T47D (cell line): ENCODE measurements around the gene RPS6KB1.
"Not testable (repeated sequence)": the region's sequence is repeated elsewhere in the genome, so short reads cannot be mapped to it uniquely, and the experiment has no call there.

Experiments used
- DNase-seq, 2 experiments: peaks; one replicate each; pipeline versions ENCODE4 v3.0.0 to v3.0.0-alpha.2; 2011 to 2012; ENCODE audit warnings: low read depth in 1 of 2, low spot score in 1 of 2
- JUND ChIP-seq: IDR thresholded peaks from 2 replicates; pipeline ENCODE4 v1.6.1; 2012; ENCODE audit warnings: low read depth
- in situ Hi-C: cut with HindIII; loops from 2 replicates; pipeline ENCODE4 v1.10.0; 2016; ENCODE audit warnings: low sequenced_read_pairs, low pct_unique_long_range_greater_than_20kb

RPS6KB1 gene

DNA sequence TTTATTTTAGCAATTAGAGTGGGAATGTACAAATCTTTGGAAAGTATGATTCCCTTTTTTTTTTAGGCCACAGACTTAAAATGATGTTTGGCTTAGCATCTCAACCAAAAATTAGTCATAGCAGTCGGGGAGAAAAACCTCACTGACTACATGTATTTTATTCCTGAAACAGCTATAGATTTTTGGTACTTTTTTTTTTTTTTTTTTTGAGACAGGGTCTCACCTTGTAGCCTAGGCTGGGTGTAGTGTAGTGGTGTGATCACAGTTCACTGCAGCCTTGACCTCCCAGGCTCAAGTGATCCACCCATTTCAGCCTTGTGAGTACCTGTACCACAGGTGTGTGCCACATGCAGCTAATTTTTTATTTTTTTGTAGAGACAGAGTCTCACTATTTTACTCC lies 48.2 kb downstream of the RPS6KB1 start:
- no peak for DNase-seq
- in situ Hi-C loops, result no loop called here
- no peak for TF ChIP-seq JUND

DNA sequence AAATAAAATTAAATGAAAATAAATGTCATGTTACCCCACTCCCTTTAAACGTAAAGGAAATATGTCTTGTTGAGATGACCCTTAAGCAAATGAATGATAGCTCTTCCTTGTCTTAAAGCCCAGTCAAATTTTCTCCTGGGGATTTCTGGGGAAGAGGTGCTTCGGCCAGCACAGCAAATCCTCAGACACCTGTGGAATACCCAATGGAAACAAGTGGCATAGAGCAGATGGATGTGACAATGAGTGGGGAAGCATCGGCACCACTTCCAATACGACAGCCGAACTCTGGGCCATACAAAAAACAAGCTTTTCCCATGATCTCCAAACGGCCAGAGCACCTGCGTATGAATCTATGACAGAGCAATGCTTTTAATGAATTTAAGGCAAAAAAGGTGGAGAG lies 53.5 kb downstream of the RPS6KB1 start:
- in situ Hi-C loops, DNase-seq: not testable (repeated sequence)

DNA sequence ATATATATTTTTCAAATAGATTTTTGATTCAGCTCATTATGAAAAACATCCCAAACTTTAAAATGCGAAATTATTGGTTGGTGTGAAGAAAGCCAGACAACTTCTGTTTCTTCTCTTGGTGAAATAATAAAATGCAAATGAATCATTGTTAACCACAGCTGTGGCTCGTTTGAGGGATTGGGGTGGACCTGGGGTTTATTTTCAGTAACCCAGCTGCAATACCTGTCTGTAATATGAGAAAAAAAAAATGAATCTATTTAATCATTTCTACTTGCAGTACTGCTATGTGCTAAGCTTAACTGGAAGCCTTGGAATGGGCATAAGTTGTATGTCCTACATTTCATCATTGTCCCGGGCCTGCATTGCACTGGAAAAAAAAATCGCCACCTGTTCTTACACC lies 54.4 kb downstream of the RPS6KB1 start:
- in situ Hi-C loops, DNase-seq: not testable (repeated sequence)

DNA sequence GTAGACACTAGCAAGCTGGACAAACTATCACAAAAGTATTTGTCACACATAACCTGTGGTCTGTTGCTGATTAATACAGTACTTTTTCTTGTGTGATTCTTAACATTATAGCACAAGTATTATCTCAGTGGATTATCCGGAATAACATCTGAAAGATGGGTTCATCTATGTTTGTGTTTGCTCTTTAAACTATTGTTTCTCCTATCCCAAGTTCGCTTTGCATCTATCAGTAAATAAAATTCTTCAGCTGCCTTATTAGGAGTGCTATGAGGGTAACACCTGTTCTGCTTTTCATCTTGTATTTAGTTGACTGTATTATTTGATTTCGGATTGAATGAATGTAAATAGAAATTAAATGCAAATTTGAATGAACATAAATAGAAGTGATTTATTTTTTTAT lies 57.1 kb downstream of the RPS6KB1 start:
- in situ Hi-C loops, result no loop called here
- no peak for DNase-seq
- no peak for TF ChIP-seq JUND

DNA sequence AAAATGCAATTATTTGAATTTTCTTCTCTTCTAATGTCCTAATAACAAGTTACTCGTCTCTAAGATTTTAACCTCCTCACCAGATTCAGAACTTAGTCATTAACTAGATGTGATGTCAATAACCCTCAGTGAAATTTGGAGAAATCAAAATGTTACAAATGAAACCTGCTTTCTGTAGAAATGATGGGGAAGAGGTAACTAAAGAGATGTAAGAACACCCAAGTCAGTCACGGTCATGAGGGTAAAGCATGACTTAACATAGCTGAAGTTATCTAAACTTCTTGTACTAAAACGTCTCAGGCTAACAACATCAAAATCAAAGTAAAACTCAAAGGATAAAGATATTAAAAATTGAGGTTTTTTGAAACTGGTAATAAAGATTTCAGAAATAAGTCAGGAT lies 61.9 kb downstream of the RPS6KB1 start:
- in situ Hi-C loops, result no loop called here
- no peak for DNase-seq
- TF ChIP-seq JUND, result no peak

DNA sequence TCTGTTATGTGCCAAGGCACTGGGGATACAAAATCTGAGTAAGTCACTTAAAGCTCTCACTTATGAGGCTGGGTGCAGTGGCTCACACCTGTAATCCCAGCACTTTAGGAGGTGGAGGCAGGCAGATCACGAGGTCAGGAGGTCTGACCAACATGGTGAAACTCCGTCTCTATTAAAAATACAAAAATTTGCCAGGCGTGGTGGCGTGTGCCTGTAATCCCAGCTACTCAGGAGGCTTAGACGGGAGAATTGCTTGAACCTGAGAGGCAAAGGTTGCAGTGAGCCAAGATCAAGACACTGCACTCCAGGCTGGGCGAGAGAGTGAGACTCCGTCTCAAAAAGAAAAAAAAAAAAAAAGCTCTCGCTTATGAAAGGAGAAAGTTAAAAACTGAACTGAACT lies 66.7 kb downstream of the RPS6KB1 start:
- DNase-seq, in situ Hi-C loops: not testable (repeated sequence)

DNA sequence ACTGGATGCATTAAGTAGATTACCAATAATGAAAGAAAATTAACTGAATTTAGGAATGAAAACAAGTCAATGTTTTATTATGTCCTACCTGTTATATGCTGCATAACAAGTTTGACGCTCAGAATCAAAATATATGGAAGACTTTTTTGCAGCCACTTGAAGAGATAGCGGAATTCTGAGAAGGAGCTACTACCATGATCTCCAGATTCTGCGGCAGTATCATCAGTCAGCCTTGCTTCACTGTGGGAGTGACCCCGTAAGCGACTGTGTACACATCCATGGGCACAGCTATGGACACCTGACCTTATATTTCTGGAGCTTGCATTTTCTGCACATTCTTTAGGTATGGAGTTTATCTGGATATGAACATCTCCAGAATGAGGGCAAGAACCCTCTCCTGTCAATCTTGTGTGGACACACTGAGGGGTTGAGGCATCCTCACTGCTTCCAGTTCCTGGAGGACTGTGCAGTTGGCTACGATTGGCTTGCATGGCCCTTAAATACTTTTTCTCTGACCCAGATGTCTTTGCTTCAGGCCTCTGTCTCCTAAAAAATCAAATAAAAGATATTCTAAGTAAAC lies 69.9 kb downstream of the RPS6KB1 start:
- no peak for TF ChIP-seq JUND
- in situ Hi-C loops, result no loop called here
- DNase-seq, result no peak

DNA sequence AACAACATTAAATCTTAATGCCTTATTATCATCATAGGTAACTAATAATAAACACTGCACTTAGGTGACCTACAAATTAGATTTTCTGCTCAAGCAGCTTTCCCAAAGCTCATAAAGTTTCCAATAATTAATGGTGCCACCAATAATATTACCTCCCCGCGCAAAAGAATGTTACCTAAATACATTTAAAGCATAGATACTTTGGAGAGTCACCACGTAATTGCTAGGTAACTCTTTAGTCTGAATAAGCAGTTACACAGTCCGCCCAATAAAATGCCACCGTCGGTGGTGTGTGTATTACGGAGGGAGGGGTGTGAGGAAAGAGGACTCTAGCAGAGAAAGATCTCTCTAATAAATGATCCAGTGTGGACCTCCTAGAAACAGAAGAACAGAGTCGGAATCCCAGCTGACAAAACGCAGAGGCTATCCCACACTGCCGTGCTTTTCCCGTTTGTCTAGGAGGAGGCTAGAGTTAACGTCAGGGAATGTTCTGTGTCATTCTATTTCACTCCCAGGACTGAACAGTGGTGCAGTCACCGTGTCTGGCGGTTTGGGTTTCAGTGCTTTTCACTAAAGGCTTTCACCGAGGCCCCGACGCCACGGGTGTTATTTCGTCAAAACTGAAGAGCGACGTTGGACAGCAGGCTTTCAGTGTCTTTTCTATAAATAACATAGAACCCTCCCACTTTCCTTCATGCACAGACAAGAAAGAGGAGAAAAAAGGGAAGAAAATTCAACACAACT lies 71.0 kb downstream of the RPS6KB1 start:
- no peak for TF ChIP-seq JUND
- in situ Hi-C loops, result no loop called here
- DNase-seq, result peak; percentile 54 to 73

DNA sequence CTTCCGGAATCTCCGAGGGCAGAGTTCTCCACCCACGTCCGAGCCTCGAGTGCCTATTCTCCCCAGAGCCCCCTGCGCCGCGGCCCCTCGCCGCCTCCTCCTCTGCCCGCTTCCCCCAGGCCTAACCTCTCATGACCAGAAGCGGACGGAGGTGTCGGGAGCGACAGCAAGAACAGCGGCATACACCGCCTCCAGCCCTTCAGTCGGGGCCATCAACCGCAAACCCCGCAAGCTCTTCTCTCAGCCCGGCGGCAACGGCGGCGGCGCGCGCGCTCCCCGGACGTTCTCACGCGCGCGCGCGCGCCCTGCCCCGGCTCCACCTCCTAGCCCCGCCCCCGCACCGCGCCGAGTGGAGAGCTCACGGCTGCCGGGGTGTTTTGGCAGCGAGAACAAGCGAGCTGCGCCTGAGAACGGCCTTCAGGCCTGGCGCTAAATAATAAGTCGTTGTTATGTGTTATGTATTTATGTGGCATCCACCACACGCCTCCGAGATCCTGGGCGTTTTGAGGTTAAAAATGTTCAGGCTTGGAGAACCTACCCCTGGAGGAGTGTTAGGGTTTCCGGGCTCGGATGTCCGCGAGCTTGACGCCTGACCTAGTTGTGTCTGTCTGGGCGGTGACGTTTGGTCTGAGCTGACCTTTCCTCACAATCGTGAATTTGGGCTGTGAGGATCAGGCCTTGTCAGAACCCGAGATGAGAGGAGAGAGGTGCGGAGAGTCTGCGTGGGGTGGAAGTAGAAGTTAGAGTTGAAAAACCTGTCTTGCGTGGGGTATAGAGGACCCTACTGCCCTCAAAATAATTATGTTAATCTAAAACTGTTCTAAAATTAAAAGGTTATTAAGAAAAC lies 71.8 kb downstream of the RPS6KB1 start, which contains the start of gene RNFT1:
Gene RNFT1, minus strand, starts transcription at position 259 of the 847 bp plus-strand sequence. Its CDS starts 77 bp downstream, at position 182.
- no peak for TF ChIP-seq JUND
- DNase-seq, result peak; percentile 92 to 93
- in situ Hi-C loops, result no loop called here

DNA sequence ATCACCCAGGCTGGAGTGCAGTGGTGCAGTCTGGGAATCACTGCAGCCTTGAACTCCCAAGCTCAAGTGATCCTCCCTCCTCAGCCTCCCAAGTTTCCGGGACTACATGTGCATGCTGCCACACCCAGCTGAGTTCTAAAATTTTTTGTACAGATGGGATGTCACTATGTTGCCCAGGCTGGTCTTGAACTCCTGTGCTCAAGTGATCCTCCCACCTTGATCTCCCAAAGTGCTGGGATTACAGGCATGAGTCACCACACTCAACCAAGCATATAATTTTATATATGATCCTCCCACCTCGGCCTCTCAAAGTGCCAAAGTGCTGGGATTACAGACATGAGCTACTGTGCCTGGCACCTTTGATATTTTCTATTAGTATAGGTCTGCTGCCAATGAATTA lies 78.8 kb downstream of the RPS6KB1 start:
- in situ Hi-C loops, DNase-seq: not testable (repeated sequence)

DNA sequence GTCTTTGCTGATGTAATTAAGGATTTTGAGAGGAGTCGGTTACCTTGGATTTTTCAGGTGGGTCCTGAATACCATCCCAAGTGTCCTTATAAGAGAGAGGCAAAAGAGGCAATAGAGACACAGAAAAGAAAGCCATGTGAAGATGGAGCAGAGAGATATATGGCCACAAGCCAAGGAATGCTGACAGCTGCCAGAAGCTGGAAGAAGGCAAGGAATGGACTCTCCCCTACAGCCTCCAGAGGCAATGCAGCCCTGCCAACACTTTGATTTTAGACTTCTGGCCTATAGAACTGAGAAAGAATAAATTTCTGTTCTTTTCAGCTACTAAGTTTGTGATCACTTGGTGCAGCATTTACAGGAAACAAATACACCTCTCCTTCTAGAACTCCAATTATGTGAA lies 79.9 kb downstream of the RPS6KB1 start:
- DNase-seq, result peak in 1 of 2 experiments; percentile 58
- in situ Hi-C loops, result no loop called here
- no peak for TF ChIP-seq JUND

DNA sequence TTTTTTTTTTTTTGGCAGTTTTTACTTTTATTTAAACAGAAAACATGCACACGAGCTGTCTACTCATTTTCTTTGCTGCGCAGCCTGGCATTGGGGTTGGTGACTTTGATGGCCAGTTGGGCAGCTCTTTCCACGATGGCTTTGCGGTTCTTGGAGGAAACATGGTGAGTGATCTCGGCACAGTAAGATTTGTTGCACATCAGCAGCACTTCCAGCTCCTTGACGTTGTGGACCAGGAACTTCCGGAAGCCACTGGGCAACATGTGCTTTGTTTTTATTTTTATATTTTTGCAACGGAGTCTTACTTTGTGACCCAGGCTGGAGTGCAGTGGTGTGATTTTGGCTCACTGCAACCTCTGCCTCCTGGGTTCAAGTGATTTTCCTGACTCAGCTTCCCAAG lies 80.6 kb downstream of the RPS6KB1 start:
- in situ Hi-C loops, DNase-seq: not testable (repeated sequence)

DNA sequence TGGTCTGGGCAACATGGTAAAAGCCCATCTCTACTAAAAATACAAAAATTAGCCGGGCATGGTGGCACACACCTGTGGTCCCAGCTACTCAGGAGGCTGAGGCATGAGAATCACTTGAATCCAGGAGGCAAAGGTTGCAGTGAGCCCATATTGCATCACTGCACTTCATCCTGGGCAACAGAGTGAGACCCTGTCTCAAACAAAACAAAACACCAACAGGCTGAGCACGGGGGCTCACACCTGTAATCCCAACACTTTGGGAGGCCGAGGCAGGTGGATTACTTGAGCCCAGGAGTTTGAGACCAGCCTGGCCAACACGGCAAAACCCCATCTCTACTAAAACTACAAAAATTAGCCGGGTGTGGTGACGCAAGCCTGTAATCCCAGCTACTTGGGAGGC lies 82.2 kb downstream of the RPS6KB1 start:
- DNase-seq, in situ Hi-C loops: not testable (repeated sequence)

DNA sequence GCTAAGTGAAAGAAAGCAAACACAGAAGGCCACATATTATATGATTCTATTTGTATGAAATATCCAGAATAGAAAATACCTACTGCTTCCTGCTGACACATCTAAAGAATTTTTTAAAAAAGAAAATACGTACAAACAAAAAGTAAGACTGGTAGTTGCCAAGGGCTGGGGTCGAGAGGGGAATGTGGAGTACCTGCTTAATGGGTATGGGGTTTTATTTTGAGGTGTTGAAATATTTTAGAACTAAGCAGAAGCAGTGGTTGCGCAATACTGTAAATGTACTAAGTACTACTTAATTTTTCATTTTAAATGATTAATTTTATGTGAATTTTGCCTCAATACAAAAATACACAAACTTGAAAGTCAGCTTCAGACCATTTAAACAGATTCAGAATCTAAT lies 103.7 kb downstream of the RPS6KB1 start:
- DNase-seq, in situ Hi-C loops: not testable (repeated sequence)
